HG03521 (cell line): ENCODE data around the gene SGMS1.
A peak's percentile ranks its signal among the peaks of the same experiment; 100 is the strongest.
"Not testable (repeated sequence)": the region's sequence is repeated elsewhere in the genome, so short reads cannot be mapped to it uniquely, and the experiment has no call there.

ENCODE experiments used
- ATAC-seq: cut with Tn5 transposase; IDR thresholded peaks from one replicate; pipeline ENCODE4 v1.9.1; 2021; ENCODE audit warnings: mild to moderate bottlenecking, moderate library complexity; ENCODE audit not compliant: unreplicated experiment

Gene SGMS1

DNA sequence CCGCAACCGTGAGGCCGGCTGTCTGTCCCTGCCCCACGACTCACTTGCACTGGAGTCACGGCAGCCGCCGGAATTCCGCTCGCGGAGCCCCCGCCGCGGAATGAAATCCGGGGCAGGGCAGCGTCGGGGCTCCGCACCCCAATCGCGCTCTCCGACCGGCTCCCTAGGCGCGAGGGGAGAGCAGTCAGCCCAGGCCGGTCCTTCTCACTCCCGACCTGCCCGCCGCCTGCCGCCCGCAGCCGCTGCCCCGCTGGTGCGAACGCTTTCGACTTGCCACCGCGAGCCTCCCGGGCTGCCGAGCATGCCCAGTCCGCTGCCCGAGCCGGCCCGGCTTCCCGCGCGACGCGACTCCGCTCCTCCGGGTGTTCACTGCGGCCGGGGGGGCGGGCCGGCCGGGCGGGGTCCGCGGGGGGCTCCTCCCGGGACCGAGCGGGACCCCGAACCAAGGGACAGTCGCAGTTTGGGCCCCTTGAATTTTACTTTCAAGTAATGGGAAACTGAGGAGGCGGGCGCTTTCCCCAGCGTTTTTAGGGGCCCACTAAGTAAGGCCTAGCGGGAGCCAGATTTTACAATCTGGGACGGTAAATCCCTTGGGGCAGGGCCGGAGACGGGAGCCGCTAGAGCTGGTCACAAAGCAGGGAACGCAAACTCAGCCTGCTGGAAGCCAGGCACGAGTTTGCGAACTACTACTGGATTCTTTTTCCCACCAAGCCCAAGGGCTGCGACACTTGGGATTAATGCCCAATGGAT is at the start of gene SGMS1:
Gene SGMS1, minus strand, starts transcription at position 294 of the 750 bp plus-strand sequence. CDS start 279,842 bp downstream, outside the sequence.
- peak; percentile 25 for ATAC-seq

DNA sequence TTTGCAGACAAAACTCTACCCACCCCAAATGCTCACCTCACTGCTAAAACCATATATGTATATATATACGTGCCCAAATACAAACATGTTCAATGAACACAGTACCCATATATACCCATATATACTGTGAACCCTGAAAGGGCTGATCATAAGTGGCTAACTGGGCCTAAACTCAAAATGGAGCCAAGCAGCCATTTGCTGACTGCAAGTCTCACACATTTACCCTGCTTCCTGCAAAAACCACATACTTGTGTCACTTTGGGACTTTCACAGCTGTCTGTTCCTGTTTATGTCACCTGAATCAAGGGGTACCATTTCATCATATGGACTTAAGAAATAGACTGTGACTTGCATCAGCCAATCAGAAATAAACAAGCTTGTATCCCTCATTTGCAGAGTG is 48.4 kb upstream of the SGMS1 start:
- ATAC-seq: not testable (repeated sequence)

DNA sequence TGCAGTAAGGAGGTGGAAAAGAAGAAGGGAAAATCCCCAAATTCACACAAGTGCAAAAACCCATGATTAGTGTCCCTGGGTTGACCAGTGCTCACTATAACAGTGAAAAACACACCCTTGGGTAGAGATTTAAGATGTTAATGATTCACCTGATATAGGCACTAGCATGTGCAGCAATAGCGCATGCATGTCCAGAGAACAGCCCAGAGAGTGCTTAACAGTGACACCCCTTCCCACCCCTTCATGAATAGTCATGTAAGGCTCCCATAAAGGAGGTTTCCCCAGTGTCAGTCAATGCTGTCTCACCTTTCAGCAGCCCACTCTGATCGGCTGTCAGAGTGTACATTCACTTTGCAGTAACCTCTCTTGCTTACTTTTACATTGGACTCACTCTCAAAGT is 47.9 kb upstream of the SGMS1 start:
- not testable (repeated sequence) for ATAC-seq

DNA sequence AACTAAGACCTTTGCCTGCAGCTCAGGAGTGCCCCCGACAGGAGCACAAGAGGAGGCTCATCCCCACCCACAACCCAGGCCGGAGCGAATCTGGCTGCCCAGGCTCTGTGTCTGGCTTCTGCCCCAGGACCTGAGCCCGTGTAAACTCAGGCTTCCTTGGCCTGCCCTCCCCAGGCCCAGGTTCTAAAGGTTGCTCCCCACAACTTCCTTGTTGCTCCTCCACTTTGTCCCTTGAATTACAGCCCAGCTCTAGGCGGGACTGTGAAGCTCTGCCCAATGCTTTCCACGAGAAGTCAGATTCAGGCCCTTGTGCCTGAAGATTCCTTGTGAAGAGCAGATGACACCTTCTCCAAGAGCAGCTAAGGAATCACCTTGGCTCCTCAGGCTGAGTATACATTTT is 46.2 kb upstream of the SGMS1 start:
- not testable (repeated sequence) for ATAC-seq

DNA sequence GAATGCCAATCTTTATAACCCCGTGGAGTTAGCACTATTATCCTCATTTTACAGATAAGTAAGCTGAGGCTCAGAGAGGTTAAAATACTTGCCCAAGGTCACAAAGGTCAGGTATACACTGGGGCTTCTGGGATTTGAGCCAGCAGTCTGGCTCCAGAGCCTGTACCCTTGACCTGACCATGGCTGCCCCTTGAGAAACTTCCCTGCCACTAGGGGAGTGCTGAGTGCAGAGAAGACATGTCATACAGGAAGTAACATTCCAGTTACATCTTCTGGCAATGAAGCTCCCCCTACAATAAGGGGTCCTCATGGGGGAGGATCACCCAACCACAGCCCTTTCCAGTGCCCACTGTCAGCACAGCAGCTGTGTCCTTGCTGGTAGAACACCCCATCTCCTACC is 43.6 kb upstream of the SGMS1 start:
- not testable (repeated sequence) for ATAC-seq

DNA sequence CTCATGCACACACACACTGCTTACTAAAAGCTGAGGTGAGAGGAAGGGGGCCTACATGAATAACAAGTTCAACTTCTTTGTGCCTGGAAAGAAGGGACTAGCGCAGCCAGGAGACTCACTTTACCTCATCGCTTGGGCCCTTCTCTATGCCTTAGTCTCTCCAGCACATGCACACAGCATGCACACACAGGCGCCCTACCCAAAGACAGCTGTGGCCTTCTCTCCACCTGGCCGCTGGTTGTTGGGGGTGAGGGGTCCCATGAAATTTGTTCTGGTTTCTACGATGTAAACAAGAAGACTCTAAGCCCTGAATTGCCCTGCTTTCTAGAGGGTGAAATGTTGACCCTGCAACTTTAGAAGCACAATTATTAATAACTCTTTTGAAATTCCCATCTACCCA is 38.7 kb upstream of the SGMS1 start:
- ATAC-seq: not testable (repeated sequence)

DNA sequence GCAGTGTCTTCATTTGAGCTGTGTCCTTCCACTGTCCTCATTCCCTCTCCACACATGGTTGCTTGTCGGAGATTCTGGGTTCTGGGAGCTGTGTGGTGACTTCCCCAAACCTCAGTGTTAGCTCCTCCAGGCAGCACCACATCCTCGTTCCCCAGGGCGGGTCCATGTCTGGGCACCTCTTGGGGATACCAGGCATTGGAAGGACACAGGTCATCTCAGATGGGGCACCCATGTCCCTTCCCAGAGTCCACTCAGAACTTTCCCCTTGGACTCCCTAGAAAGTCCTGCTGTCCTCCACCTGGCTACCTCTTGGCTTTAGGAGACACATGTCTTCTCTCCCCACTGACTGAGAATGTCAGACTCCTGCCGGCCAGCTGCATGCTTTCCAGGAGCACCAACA is 37.8 kb upstream of the SGMS1 start:
- not testable (repeated sequence) for ATAC-seq

DNA sequence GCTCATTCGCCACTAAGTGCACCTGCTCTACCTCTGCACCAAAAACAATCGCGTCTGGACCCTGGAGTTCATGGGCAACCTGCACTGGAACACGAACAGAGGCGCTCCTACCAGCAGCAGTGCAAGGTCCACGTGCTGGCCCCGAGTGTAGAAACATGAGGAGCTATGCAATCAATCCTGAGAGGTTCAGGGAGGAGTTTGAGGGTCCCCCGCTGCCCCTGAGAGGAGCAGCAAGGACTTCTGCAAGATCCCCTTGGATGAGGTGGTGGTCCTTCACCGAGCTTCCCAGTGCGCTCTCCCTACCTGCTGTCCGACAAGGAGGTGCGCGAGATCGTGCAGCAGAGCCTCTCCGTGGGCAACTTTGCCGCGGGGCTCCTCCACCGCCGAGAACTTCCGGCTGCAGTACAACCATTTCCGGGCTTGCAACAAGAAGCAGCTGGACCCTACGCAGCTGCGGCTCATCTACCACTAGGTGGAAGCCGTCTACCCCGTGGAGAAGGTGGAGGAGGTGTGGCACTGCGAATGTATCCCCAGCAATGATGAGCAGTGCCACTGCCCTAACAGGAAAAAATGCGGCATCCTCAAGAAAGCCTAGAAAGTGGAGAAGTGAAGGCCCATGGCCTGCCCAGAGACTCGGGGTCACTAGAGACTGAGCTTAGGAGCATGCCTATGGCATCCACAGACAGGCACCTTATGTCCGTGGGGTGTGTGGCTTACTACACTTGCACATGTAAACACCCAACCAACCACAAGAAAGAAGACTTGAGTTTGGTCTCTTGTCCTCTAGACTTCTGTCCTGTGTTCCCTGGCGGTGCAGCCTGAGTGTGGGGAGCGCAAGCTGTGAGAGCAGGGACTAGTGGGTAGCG is 36.3 kb upstream of the SGMS1 start:
- peak; percentile 99 for ATAC-seq

DNA sequence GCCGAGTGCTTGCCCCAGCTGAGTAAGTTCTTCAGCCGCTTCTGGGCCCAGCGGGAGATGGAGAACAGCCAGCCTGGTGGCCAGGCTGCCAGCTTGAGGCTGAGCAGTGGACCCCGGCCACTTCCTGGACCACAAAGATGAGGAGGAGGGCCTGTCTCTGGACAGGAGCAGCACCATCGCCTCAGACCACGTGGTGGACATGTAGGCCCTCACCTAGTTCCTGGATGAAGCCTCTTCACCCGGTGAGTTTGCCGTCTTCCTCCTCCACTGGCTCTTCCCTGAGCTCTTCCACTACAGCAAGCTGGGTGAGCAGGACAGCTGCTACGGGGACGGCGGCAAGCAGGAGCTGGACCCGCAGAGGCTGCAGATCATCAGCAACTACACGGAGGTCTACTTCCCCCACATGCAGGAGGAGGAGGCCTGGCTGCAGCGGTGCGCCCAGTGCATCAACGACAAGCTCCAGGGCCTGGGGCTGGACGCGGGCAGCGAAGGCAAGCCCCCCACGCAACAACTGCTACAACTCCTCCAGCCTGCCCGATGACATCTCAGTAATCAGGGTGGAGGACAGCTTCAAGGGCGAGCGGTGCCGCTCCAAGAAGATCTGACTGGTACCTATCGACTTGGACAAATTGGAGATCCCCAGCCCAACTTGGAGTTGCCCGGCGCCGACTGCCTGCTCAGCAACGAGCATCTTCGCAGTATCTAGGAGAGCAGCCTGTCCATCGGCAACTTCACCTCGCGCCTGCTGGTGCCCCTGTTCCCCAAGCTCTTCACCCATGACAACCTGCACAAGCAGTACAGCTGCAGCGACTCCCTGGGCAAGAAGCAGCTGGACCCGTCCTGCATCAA is 35.5 kb upstream of the SGMS1 start:
- not testable (repeated sequence) for ATAC-seq

DNA sequence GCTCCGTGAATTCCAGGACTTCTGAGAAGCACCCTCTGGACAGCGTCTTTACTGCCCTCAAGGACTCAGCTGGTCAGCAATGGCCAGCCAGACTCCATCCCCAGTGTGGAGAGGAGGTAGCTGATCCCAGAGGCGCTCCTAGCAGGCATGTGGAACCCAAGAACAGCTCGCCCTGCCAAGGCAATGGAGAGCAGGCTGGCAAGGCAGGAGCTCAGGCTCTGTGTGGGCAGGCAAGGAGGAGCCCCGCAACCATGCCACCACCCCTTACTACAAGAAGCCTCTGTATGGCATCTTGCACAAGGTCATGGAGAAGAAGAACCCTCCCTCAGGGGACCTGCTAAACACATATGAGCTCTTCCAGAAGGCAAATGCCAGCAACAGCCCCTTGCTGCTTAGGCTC is 34.4 kb upstream of the SGMS1 start:
- no peak for ATAC-seq

DNA sequence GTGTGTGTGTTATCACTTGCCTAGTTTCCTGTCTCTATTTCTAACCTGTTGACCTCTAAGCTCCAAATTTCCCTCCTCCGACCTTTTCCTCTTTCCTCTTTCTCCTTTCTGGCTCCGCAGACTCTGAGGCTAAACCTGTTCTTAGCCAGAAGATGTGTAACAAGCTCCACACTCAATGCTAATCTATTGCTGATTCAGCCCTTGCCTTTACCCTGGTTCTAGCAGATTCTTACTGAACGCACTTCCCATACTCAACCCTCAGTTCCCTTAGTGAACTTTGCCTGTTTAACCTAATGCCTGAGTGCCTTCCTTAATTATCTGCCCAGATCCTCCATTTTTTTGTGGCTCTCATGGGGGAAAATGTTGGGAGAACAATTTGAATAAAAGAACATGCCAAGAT is 30.0 kb upstream of the SGMS1 start:
- no peak for ATAC-seq

DNA sequence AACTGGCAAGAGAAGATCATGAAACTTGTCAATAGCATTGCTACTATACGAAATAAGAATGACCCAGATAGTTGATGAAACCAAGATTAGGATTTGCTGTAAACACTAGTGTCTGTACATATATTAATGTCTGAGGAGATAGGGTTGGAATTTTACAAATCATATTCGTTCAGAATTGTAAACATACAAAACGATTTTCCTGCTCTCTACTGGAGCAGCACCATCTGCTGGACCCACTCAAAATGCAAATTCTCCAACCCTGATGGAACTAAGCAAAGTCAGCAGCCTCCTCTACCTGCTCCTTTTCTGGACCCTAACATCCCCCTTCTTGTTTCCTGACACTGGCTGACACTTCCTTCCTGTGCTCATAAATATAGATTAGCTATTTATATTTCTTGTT is 29.4 kb upstream of the SGMS1 start:
- ATAC-seq: no peak

DNA sequence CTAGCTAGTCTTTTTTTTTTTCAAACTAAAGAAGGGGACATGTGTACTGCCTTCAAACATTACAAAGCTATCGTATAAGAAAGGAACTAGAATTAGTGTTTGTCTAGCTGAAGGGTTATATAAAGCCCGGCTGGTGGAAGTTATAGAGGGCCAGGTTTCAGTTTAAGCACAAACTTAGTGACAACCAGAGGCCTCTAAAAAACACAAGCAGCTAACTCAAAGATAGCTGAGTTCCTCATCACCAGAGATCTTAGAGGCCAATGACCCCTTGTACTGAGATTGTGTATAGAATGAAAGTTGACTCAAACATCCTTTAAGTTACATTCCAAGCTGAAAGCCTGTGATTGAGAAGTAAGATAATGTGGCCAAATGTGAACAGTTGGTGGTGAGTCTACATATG is 28.1 kb upstream of the SGMS1 start:
- no peak for ATAC-seq

DNA sequence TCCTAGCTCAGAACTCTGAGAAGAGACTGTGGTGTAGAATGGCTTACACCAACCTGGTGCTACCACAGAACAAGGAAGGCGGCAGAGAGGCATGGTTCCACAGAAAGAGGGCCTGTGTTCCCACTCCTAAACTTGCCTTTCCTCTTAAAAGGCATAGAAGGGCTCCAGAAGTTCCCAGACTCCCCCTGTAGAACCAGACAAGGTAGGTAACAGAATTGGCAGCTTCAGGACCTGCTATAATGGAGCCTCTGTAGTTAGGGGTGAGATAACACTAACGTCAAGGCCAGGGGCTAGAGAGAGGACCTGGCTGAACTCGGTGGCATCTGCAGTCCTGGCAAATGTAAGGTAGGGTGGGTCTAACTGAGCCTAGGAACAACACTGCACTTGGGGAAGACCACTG is 26.7 kb upstream of the SGMS1 start:
- no peak for ATAC-seq

DNA sequence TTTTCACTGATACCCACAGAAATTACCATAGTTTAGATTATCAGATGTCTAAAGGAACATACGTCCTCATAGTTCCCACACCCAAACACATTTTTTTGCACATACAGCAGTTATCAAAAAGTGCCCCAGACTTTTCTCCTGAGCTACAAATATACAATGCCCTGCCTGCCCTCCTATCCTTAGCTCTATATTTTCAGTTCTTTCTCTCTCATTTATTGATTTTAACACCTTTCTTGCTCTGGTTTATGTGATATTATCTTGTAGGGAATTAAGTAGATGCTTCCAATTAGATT is 25.1 kb upstream of the SGMS1 start:
- no peak for ATAC-seq

DNA sequence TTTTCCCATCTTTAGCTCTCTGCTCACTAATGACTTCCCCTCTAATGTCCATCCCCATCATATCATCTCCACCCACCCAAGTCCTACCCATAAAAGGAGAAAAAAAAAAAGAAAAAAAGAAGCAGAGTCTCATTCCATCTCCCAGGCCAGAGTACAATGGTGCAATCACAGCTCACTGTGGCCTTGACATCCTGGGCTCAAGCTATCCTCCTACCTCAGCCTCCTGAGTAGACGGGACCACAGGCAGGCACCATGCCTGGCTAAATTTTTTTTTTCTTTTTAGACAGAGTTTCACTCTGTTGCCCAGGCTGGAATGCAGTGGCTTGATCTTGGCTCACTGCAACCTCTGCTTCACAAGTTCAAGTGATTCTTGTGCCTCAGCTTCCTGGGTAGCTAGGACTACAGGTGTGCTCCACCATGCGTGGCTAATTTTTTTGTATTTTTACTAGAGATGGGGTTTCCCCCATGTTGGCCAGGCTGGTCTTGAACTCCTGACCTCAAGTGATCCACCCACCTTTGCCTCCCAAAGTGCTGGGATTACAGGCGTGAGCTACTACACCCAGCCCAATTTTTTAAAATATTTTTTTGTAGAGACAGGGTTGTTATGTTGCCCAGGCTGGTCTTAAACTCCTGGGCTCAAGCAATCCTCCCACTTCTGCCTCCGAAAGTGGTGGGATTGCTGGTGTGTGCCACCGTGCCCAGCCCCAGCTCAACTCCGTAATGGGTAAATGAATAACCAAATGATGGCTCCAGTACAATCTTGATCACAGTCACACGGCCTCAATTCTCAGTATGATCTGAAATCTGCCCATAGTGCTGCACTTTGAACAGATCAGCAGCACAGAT is 24.6 kb upstream of the SGMS1 start:
- ATAC-seq: peak; percentile 68

DNA sequence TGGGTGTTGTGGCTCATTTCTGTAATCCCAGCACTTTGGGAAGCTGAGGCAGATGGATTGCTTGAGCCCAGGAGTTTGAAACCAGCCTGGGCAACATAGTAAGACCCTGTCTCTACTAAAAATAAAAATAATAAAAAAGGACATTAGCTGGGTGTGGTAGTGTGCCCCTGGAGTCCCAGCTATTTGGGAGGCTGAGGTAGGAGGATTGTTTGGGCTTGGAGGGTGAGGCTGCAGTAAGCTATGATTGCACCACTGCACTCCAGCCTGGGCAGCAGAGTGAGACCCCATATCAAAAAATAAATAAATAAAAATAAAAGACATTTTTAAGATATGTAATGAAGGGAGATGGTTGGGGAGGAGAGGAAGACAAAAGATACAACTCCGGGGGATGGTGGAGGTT is 23.6 kb upstream of the SGMS1 start:
- ATAC-seq: not testable (repeated sequence)

DNA sequence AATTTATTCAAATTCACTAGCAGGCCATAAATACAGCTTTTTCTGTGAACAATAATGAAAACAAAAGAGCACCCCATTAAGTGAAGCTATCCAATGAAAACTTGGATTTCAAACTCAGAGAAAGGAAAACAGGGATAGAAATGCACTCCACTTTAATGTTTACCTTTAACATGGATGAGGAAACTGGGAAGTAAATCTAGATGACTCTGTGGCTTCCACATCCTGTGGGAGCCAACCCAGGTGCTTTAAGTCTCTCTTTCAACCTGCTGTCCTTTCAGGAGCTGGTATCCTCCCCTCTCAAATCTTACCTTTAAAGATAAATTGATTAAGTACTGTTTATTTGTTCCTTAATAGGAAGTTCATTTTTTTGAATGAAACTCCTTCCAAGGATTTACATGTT is 21.5 kb upstream of the SGMS1 start:
- no peak for ATAC-seq

DNA sequence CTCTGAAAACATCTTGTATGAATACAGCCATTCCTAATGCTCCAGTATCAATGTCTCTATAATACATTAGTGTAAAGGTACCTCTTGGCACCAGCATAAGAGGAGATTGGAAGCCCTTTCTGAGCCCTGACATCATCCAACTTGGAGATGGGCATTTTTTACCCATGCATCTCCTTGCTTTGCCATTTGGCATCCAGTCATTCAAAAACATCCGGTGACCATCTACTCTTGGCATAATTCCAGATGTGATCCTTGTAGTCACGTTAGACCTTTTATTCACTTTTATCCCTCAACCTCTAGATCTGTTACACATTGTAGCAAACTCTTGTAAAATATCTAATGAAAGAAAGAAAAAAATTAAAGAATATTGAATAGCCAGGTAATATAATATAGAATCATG is 17.9 kb upstream of the SGMS1 start:
- ATAC-seq: no peak

DNA sequence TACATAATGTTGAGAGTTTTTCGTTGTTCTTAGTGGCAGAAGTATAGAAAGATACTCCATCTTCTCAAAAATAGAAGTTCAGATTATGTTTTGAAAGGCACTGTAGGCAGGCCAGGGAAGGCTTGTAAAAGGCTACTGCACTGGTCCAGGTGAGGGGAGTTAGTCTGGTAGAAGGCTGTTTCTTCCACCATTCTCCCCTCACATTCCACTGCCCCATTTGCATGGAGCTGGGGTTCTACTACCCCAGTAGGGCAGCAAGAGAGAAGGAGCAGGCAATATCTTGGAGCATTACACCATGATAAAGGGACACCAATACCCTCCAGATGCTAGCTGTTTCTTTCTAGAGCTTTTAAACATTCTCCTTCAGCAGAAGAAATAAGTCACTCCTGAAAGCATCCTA is 16.5 kb upstream of the SGMS1 start:
- no peak for ATAC-seq
